Neural cell (in vitro differentiated cells): ENCODE measurements around the gene CPLX1. TPM values are rescaled to one million over a fixed set of nuclear protein-coding genes. Genes with fewer than 3 reads are reported as not detected.
A peak's percentile ranks its signal among the peaks of the same experiment; 100 is the strongest.

Experiments
- H2AFZ ChIP-seq: fragments of 200-600, 300-800 bp; sonication (generic), shearing (Covaris generic); 2 replicates; pipeline ENCODE4 v1.6.0; 2014; ENCODE audit warnings: low read depth, mild to moderate bottlenecking, antibody characterized with exemption, low read length, moderate library complexity
- H3F3A ChIP-seq: fragments of 200-600 bp; shearing (Covaris generic); 2 replicates; pipeline ENCODE4 v1.6.1; 2016; ENCODE audit warnings: mild to moderate bottlenecking, moderate library complexity, mixed read lengths, antibody characterized with exemption, low read length; ENCODE audit not compliant: insufficient read depth, poor library complexity, severe bottlenecking
- H3K27ac ChIP-seq: fragments of 200-600, 300-800 bp; sonication (generic), shearing (Covaris generic); 2 replicates; pipeline ENCODE4 v1.5.1; 2014; ENCODE audit warnings: mild to moderate bottlenecking, low read length, moderate library complexity
- H3K27me3 ChIP-seq: fragments of 300-800, 200-600 bp; sonication (generic), shearing (Covaris generic); 2 replicates; pipeline ENCODE4 v1.6.0; 2014; ENCODE audit warnings: mild to moderate bottlenecking, low read depth, low read length, moderate library complexity; ENCODE audit not compliant: insufficient read depth
- H3K36me3 ChIP-seq: fragments of 300-800, 200-600 bp; sonication (generic), shearing (Covaris generic); 2 replicates; pipeline ENCODE4 v1.5.1; 2014; ENCODE audit warnings: mild to moderate bottlenecking, antibody characterized with exemption, low read length, moderate library complexity; ENCODE audit not compliant: insufficient read depth
- H3K4me2 ChIP-seq: fragments of 300-800, 200-600 bp; sonication (generic), shearing (Covaris generic); 2 replicates; pipeline ENCODE4 v1.6.0; 2014; ENCODE audit warnings: mild to moderate bottlenecking, low read length
- H3K4me3 ChIP-seq: fragments of 300-800, 200-600 bp; sonication (generic), shearing (Covaris generic); 2 replicates; pipeline ENCODE4 v1.5.1; 2014; ENCODE audit warnings: mild to moderate bottlenecking, low read length, moderate library complexity
- H3K79me2 ChIP-seq: fragments of 200-600 bp; shearing (Covaris generic); replicated peaks from 2 replicates; pipeline ENCODE4 v1.6.0; 2014; ENCODE audit warnings: mild to moderate bottlenecking, low read length, moderate library complexity; ENCODE audit not compliant: insufficient read depth
- H3K9ac ChIP-seq: fragments of 300-800, 200-600 bp; sonication (generic), shearing (Covaris generic); 2 replicates; pipeline ENCODE4 v1.6.1; 2016; ENCODE audit warnings: mild to moderate bottlenecking, low read length, mixed read lengths
- H3K9me2 ChIP-seq: fragments of 200-600 bp; shearing (Covaris generic); 2 replicates; pipeline ENCODE4 v1.6.1; 2016; ENCODE audit warnings: mild to moderate bottlenecking, low read length, mixed read lengths; ENCODE audit not compliant: insufficient read depth
- H3K9me3 ChIP-seq: fragments of 200-600, 300-800 bp; sonication (generic), shearing (Covaris generic); 2 replicates; pipeline ENCODE4 v1.6.1; 2016; ENCODE audit warnings: mild to moderate bottlenecking, mixed run types, low read length, moderate library complexity, mixed read lengths
- H4K20me1 ChIP-seq: fragments of 200-600 bp; shearing (Covaris generic); 2 replicates; pipeline ENCODE4 v1.6.1; 2016; ENCODE audit warnings: mild to moderate bottlenecking, mixed run types; ENCODE audit not compliant: insufficient read depth
- CTCF ChIP-seq: fragments of 450-650 bp; IDR thresholded peaks from 2 replicates; pipeline ENCODE4 v1.5.1; 2014; ENCODE audit warnings: antibody characterized with exemption, mild to moderate bottlenecking, moderate library complexity; ENCODE audit not compliant: poor library complexity, severe bottlenecking
- EP300 ChIP-seq: fragments of 450-650 bp; conservative IDR thresholded peaks from 2 replicates; pipeline ENCODE4 v1.6.1; 2014; ENCODE audit warnings: antibody characterized with exemption, mild to moderate bottlenecking, moderate library complexity; ENCODE audit not compliant: poor library complexity, severe bottlenecking
- EZH2 ChIP-seq: fragments of 200-600, 300-800 bp; shearing (Covaris generic), sonication (generic); IDR thresholded peaks from 2 replicates; pipeline ENCODE4 v1.6.1; 2014; ENCODE audit warnings: antibody characterized with exemption, low read length, borderline replicate concordance, mild to moderate bottlenecking; ENCODE audit not compliant: insufficient read depth, poor library complexity, severe bottlenecking
- MXI1 ChIP-seq: fragments of 450-650 bp; conservative IDR thresholded peaks from 2 replicates; pipeline ENCODE4 v1.6.1; 2014; ENCODE audit warnings: antibody characterized with exemption, mild to moderate bottlenecking; ENCODE audit not compliant: poor library complexity, severe bottlenecking
- POLR2AphosphoS5 ChIP-seq: IDR thresholded peaks from 2 replicates; pipeline ENCODE4 v1.6.1; 2012
- RAD21 ChIP-seq: fragments of 450-650 bp; conservative IDR thresholded peaks from 2 replicates; pipeline ENCODE4 v1.6.1; 2014; ENCODE audit warnings: antibody characterized with exemption, mild to moderate bottlenecking, moderate library complexity
- REST ChIP-seq: IDR thresholded peaks from 2 replicates; pipeline ENCODE4 v1.6.1; 2012; ENCODE audit warnings: borderline replicate concordance
- SMC3 ChIP-seq: fragments of 450-650 bp; conservative IDR thresholded peaks from 2 replicates; pipeline ENCODE4 v1.6.1; 2014; ENCODE audit warnings: antibody characterized with exemption, mild to moderate bottlenecking, moderate library complexity; ENCODE audit not compliant: poor library complexity
- TAF1 ChIP-seq: IDR thresholded peaks from 2 replicates; pipeline ENCODE4 v1.6.1; 2012; ENCODE audit warnings: low read depth
- polyA plus RNA-seq: library from polyadenylated mRNA; depleted of rRNA; stranded (reverse); fragments of >200 nt; gene quantifications from 2 replicates; pipeline ENCODE4 v1.2.3, GENCODE V29; 2014

The CPLX1 gene
- polyA plus RNA-seq, 1 donor from 2014 or later, result 7.6 TPM

- H3K9me3 ChIP-seq, result no peaks in the 10 kb centered on the region
- H3K4me2 ChIP-seq, result no peak overlapping the region
- no peaks in the 10 kb centered on the region for H4K20me1 ChIP-seq
- H3K9me2 ChIP-seq, result no peaks in the 10 kb centered on the region
- H3F3A ChIP-seq, result no peaks in the 10 kb centered on the region
- H3K27ac ChIP-seq, result no peak overlapping the region
- no peaks in the 10 kb centered on the region for H3K79me2 ChIP-seq
- no peak overlapping the region for H3K4me3 ChIP-seq
- H3K9ac ChIP-seq, result no peak overlapping the region
- no peaks in the 10 kb centered on the region for H3K36me3 ChIP-seq
- H2AFZ ChIP-seq, result no peak overlapping the region
- TF ChIP-seq MXI1, result peak; percentile 7
- no peak for TF ChIP-seq TAF1
- TF ChIP-seq RAD21, result no peak
- H3K27me3 ChIP-seq, result peaks cover 15% of the 10 kb centered on the region
These were observed 2.8 kb upstream of the CPLX1 start for GRCh38 chr4:828641-829271.

GRCh38 chr4:827209-828081 is 1.5 kb upstream of the CPLX1 start:
- no peak for TF ChIP-seq EZH2
- no peak for TF ChIP-seq RAD21
- no peak for TF ChIP-seq SMC3
- TF ChIP-seq REST, result no peak
- TF ChIP-seq TAF1, result no peak
- TF ChIP-seq CTCF, result no peak
- no peak for TF ChIP-seq MXI1
- TF ChIP-seq POLR2AphosphoS5, result no peak
- TF ChIP-seq EP300, result no peak
- H4K20me1 ChIP-seq, result no peaks in the 10 kb centered on the region
- no peak overlapping the region for H2AFZ ChIP-seq
- no peak overlapping the region for H3K4me2 ChIP-seq
- H3K9me2 ChIP-seq, result no peaks in the 10 kb centered on the region
- H3K27ac ChIP-seq, result no peak overlapping the region
- no peak overlapping the region for H3K4me3 ChIP-seq
- peaks cover 15% of the 10 kb centered on the region for H3K27me3 ChIP-seq
- H3K36me3 ChIP-seq, result no peaks in the 10 kb centered on the region
- H3K9me3 ChIP-seq, result no peaks in the 10 kb centered on the region
- no peak overlapping the region for H3K9ac ChIP-seq
- H3F3A ChIP-seq, result no peaks in the 10 kb centered on the region
- no peaks in the 10 kb centered on the region for H3K79me2 ChIP-seq
